ENCODE results near the gene SLC9A8.
"Not testable (repeated sequence)": the region's sequence is repeated elsewhere in the genome, so short reads cannot be mapped to it uniquely, and the experiment has no call there.

The SLC9A8 gene

GRCh38 chr20:49769048-49769581 is 43.5 kb upstream of the SLC9A8 start:
- no peaks in the 10 kb centered on the region for H3K27me3 ChIP-seq (ENCODE audit: low read length)
- TF ChIP-seq EZH2phosphoT487 (conservative IDR thresholded peaks at IDR 0.05; ENCODE audit: low read length) (no peak), CTCF (IDR thresholded peaks at IDR 0.05; ENCODE audit: insufficient read depth, low read length, poor library complexity, severe bottlenecking) (no peak)
- H3K79me2 ChIP-seq (ENCODE audit: insufficient read depth, low read length) = no peaks in the 10 kb centered on the region
- no peak overlapping the region for H3K9ac ChIP-seq (ENCODE audit: low read length)
- no peak overlapping the region for H3K27ac ChIP-seq (ENCODE audit: low read depth, low read length)
- H4K20me1 ChIP-seq (ENCODE audit: low read depth, low read length) = no peaks in the 10 kb centered on the region
- H3K4me3 ChIP-seq (ENCODE audit: insufficient read depth, low read length, poor library complexity, severe bottlenecking) = no peak overlapping the region
- H3K9me3 ChIP-seq (ENCODE audit: insufficient read depth, low read length) = no peaks in the 10 kb centered on the region
- H3K9me2 ChIP-seq (replicated peaks; ENCODE audit: insufficient read depth, low read length) = no peaks in the 10 kb centered on the region
- H3K4me2 ChIP-seq (ENCODE audit: low read depth, low read length, poor library complexity, severe bottlenecking) = no peak overlapping the region
- no peaks in the 10 kb centered on the region for H3F3A ChIP-seq (ENCODE audit: insufficient read depth)
- no peak overlapping the region for H2AFZ ChIP-seq (ENCODE audit: low read depth, low read length, severe bottlenecking)
- H3K36me3 ChIP-seq (ENCODE audit: low read length) = no peaks in the 10 kb centered on the region

GRCh38 chr20:49770634-49771033 is 42.0 kb upstream of the SLC9A8 start:
- Histone ChIP-seq H3K27ac (ENCODE audit: low read depth, low read length) (no peak overlapping the region), H3K4me2 (ENCODE audit: low read depth, low read length, poor library complexity, severe bottlenecking) (no peak overlapping the region)

DNA sequence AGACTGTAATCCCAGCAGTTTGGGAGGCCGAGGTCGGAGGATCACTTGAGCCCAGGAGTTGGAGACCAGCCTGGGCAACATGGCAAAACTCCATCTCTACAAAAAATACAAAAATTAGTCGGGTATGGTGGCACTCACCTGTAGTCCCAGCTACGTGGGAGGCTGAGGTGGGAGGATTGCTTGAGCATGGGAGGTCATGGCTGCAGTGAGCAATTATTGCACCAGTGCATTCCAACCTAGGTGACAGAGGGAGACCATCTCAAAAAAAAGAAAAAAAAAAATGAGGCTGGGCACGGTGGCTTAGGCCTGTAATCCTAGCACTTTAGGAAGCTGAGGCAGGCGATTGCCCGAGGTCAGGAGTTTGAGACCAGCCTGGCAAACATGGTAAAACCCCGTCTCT is 38.4 kb upstream of the SLC9A8 start:
- H4K20me1 ChIP-seq (ENCODE audit: low read depth, low read length); H3K79me2 ChIP-seq (ENCODE audit: insufficient read depth, low read length); H3K27ac ChIP-seq (ENCODE audit: low read depth, low read length); H3K36me3 ChIP-seq (ENCODE audit: low read length); H3K9ac ChIP-seq (ENCODE audit: low read length); H2AFZ ChIP-seq (ENCODE audit: low read depth, low read length, severe bottlenecking); H3K4me3 ChIP-seq (ENCODE audit: insufficient read depth, low read length, poor library complexity, severe bottlenecking); H3K9me2 ChIP-seq (replicated peaks; ENCODE audit: insufficient read depth, low read length); H3F3A ChIP-seq (ENCODE audit: insufficient read depth); H3K4me2 ChIP-seq (ENCODE audit: low read depth, low read length, poor library complexity, severe bottlenecking); H3K9me3 ChIP-seq (ENCODE audit: insufficient read depth, low read length); H3K27me3 ChIP-seq (ENCODE audit: low read length): not testable (repeated sequence)

More at GRCh38 chr20:49770634-49771033, 42.0 kb upstream of the SLC9A8 start:
- no peaks in the 10 kb centered on the region for H3F3A ChIP-seq (ENCODE audit: insufficient read depth)
- H2AFZ ChIP-seq (ENCODE audit: low read depth, low read length, severe bottlenecking) = no peak overlapping the region
- no peaks in the 10 kb centered on the region for H4K20me1 ChIP-seq (ENCODE audit: low read depth, low read length)
- no peaks in the 10 kb centered on the region for H3K27me3 ChIP-seq (ENCODE audit: low read length)
- H3K9me2 ChIP-seq (replicated peaks; ENCODE audit: insufficient read depth, low read length) = no peaks in the 10 kb centered on the region
- no peaks in the 10 kb centered on the region for H3K79me2 ChIP-seq (ENCODE audit: insufficient read depth, low read length)
- H3K9me3 ChIP-seq (ENCODE audit: insufficient read depth, low read length) = no peaks in the 10 kb centered on the region
- H3K36me3 ChIP-seq (ENCODE audit: low read length) = no peaks in the 10 kb centered on the region
- H3K4me3 ChIP-seq (ENCODE audit: insufficient read depth, low read length, poor library complexity, severe bottlenecking) = no peak overlapping the region
- TF ChIP-seq CTCF (IDR thresholded peaks at IDR 0.05; ENCODE audit: insufficient read depth, low read length, poor library complexity, severe bottlenecking) (no peak), EZH2phosphoT487 (conservative IDR thresholded peaks at IDR 0.05; ENCODE audit: low read length) (no peak)
- no peak overlapping the region for H3K9ac ChIP-seq (ENCODE audit: low read length)

DNA sequence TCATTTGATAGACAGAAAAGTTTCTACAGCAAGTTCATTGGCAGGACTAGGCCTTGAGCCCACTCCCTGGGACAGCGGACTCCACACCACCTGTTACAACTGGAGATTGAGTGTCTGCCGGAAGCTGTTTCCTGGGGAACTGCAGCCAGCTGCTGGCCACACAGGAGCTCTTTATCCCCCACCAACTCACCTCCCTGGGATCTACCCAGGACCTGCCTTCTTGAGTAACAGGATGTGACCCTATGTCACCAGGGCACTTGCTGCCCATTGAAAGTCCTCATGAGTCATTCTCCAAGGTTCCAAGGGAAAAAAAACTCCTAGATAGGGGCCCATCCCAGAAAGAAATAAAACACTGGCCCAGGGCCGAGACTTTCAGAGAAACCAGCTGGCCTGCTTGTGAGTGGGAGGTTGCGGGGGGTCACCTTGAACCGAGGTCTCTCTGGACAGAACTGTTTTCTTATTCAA is 37.4 kb upstream of the SLC9A8 start:
- no peak overlapping the region for H3K9ac ChIP-seq (ENCODE audit: low read length)
- H3F3A ChIP-seq (ENCODE audit: insufficient read depth) = no peaks in the 10 kb centered on the region

More for the DNA sequence above, 37.4 kb upstream of the SLC9A8 start:
- Histone ChIP-seq H3K9me3 (ENCODE audit: insufficient read depth, low read length) (no peaks in the 10 kb centered on the region), H3K36me3 (ENCODE audit: low read length) (no peaks in the 10 kb centered on the region), H3K27me3 (ENCODE audit: low read length) (no peaks in the 10 kb centered on the region), H3K27ac (ENCODE audit: low read depth, low read length) (no peak overlapping the region), H2AFZ (ENCODE audit: low read depth, low read length, severe bottlenecking) (no peak overlapping the region), H3K9me2 (replicated peaks; ENCODE audit: insufficient read depth, low read length) (no peaks in the 10 kb centered on the region), H3K4me2 (ENCODE audit: low read depth, low read length, poor library complexity, severe bottlenecking) (no peak overlapping the region), H4K20me1 (ENCODE audit: low read depth, low read length) (no peaks in the 10 kb centered on the region), H3K79me2 (ENCODE audit: insufficient read depth, low read length) (no peaks in the 10 kb centered on the region), H3K4me3 (ENCODE audit: insufficient read depth, low read length, poor library complexity, severe bottlenecking) (no peak overlapping the region)
- TF ChIP-seq EZH2phosphoT487 (conservative IDR thresholded peaks at IDR 0.05; ENCODE audit: low read length) (no peak), CTCF (IDR thresholded peaks at IDR 0.05; ENCODE audit: insufficient read depth, low read length, poor library complexity, severe bottlenecking) (no peak)
